ENCODE data around the gene NR3C2.

The NR3C2 gene

DNA sequence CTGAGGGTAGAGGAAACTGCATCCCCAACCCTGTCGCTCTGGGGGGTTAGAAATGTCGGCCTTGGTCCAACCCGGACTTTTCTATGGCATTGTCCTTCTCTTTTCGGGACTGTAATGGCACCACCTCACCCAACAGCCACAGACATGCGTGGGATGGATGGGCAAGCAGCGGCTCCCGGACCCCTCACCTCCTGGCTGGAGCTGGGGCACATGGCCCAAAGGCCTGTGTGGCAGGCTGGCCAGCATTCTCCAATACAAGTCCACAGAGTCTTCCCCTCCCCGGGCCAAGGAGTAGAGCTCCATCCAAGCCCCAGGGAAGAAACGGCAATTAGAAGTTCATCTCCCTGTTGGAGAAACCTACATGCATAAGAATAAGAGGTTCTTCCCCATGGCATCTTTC is 142.9 kb downstream of the NR3C2 start:
- DNase-seq (ENCODE audit: low read depth) = no peak
- no peak overlapping the region for H3K4me3 ChIP-seq (ENCODE audit: control insufficient read depth, low read depth, low read length)
- TF ChIP-seq, protein P1, sequence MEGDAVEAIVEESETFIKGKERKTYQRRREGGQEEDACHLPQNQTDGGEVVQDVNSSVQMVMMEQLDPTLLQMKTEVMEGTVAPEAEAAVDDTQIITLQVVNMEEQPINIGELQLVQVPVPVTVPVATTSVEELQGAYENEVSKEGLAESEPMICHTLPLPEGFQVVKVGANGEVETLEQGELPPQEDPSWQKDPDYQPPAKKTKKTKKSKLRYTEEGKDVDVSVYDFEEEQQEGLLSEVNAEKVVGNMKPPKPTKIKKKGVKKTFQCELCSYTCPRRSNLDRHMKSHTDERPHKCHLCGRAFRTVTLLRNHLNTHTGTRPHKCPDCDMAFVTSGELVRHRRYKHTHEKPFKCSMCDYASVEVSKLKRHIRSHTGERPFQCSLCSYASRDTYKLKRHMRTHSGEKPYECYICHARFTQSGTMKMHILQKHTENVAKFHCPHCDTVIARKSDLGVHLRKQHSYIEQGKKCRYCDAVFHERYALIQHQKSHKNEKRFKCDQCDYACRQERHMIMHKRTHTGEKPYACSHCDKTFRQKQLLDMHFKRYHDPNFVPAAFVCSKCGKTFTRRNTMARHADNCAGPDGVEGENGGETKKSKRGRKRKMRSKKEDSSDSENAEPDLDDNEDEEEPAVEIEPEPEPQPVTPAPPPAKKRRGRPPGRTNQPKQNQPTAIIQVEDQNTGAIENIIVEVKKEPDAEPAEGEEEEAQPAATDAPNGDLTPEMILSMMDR (conservative IDR thresholded peaks at IDR 0.05; ENCODE audit: control insufficient read depth, insufficient read depth, low read depth, low read length) = no peak

DNA sequence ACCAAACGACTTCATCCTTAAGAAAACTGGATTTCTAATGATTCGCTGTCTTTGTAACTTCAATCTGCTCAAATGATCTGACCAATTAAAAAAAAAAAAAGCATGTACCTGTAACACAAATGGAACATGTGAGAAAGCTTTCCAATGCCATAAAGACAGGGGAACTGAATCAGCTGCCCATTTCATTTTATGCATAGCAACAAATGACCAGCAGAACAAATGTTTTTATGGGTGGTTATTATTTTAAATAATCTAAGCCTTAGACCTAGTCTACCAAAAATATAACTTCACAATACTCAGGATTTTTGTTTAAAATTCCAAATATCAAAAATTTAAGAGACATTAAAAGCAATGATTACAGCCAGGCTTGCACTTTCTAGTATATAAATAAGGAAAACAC is 145.7 kb downstream of the NR3C2 start:
- TF ChIP-seq, protein P1 (conservative IDR thresholded peaks at IDR 0.05; ENCODE audit: control insufficient read depth, insufficient read depth, low read depth, low read length) = no peak
- DNase-seq (ENCODE audit: low read depth) = no peak
- no peak overlapping the region for H3K4me3 ChIP-seq (ENCODE audit: control insufficient read depth, low read depth, low read length)

DNA sequence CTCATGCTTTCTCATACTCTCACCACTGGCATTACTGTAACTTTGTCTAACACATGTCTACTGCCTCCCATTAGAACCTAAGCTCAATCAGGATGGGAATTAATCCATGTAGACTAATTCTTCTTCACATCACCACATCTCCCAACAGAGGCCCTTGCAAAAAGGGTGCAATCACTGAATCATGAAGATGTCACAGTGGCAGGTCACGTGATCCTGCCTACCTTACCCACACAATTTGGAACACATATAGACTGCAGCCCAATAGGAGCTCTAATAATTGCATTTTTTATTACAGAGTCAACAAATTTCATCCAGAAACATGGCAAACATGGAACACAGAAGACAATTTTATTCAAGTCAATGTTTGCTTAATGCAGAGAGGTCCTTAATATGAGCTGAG is 146.6 kb downstream of the NR3C2 start:
- TF ChIP-seq, protein P1 (conservative IDR thresholded peaks at IDR 0.05; ENCODE audit: control insufficient read depth, insufficient read depth, low read depth, low read length) = no peak
- no peak for DNase-seq (ENCODE audit: low read depth)
- no peak overlapping the region for H3K4me3 ChIP-seq (ENCODE audit: control insufficient read depth, low read depth, low read length)

DNA sequence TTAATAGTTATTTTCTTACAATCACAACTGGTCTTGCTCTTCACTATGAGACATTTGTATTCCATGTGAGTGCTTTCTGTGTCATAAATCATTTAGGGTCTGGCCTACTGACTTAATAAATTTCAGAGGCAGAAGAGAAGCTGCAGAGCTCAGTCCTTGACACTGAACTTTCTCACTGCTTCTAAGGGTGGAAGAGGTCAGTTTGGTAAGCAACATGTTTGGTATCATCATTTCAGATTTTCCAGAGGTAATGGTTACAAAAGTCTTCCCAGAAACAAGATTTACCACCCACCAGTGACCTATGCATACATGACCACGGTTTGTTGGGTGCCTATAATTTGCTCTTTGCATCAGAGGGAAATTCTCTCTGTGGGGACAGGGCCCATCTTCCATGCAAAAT is 148.6 kb downstream of the NR3C2 start:
- no peak for DNase-seq (ENCODE audit: low read depth)
- H3K4me3 ChIP-seq (ENCODE audit: control insufficient read depth, low read depth, low read length) = no peak overlapping the region
- TF ChIP-seq, protein P1 (conservative IDR thresholded peaks at IDR 0.05; ENCODE audit: control insufficient read depth, insufficient read depth, low read depth, low read length) = no peak

DNA sequence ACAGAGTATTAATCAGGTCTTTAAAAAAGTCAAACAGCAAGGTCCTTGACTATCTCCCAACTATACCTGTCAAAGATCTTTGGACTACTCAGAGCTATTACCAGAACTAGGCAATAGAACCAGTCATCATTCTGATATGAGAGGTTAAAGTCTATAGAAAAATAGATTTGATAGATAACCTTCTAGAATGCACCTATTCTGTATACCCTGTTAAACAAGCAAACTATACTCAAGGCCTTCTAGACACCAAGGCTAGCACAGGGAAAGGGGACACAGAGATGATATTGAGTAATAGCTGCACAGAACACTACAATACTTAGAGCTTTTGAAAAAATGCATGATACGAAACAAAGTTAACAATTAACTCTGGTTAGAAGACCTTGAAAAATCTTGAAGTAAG is 149.5 kb downstream of the NR3C2 start:
- TF ChIP-seq, protein P1 (conservative IDR thresholded peaks at IDR 0.05; ENCODE audit: control insufficient read depth, insufficient read depth, low read depth, low read length) = no peak
- DNase-seq (ENCODE audit: low read depth) = no peak
- no peak overlapping the region for H3K4me3 ChIP-seq (ENCODE audit: control insufficient read depth, low read depth, low read length)

DNA sequence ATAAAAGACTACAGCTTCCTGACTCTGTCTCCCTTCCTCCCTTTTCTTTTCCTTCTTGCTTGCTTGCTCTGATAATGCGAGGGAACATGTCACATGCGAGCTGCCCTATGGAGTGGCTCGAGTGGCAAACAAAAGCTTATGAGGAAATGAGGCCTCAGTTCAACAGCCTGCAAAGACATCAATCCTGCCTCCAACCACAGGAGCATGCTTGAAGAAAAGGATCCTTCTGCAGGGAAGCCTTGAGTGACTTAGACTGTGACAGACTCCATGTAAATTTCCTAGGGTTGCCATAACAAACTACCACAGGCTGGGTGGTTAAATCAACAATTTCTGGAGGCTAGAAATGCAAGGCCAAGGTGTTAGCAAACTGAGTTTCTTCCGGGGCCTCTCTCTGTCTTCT is 152.5 kb downstream of the NR3C2 start:
- no peak for DNase-seq (ENCODE audit: low read depth)
- no peak overlapping the region for H3K4me3 ChIP-seq (ENCODE audit: control insufficient read depth, low read depth, low read length)
- TF ChIP-seq, protein P1 (conservative IDR thresholded peaks at IDR 0.05; ENCODE audit: control insufficient read depth, insufficient read depth, low read depth, low read length) = no peak

DNA sequence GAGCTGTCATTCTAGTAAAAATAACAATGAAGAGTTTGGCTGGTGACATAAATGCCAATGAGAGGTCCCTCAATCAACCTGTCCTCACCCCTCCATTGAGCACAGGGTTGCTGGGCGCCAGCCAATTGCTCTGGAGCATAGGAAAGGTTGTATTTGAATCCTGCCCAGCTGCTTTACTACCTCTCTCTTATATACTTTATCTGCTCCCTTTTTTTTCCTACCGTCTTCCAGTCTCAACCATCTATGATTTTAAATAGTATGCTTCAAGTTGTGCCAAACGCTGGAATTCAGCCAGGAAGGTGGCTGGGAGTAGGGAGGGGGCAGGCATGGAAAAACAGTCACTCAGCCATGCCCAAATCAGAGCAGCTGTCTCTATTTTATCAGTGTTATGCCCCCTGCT is 153.8 kb downstream of the NR3C2 start:
- DNase-seq (ENCODE audit: low read depth) = no peak
- H3K4me3 ChIP-seq (ENCODE audit: control insufficient read depth, low read depth, low read length) = no peak overlapping the region
- TF ChIP-seq, protein P1 (conservative IDR thresholded peaks at IDR 0.05; ENCODE audit: control insufficient read depth, insufficient read depth, low read depth, low read length) = no peak
